ENCODE measurements around the gene SYT1. TPM values are rescaled to one million over a fixed set of nuclear protein-coding genes. Genes with fewer than 3 reads are reported as not detected.

The SYT1 gene
- total and polyA plus RNA-seq, 2 of the 8 experiments (the other 6 are each of a cell fraction or from before 2014, with no cell fraction given), result 11.0 to 34.6 TPM

GRCh38 chr12:79487386-79488110 lies 623.0 kb downstream of the SYT1 start:
- no peak overlapping the region for H2BK5ac ChIP-seq (ENCODE audit: low read depth, low read length)
- 79% methylated on average over 3 of the region's 3 CpGs; no CpG with 5 or more reads in 1 of the 2 experiments for WGBS, 2 experiments (ENCODE audit: extremely low coverage in 1 of 2, insufficient coverage in 1 of 2, insufficient read length in 1 of 2, insufficient replicate concordance in 2 of 2, low coverage in 1 of 2, low lambda C conversion rate in 2 of 2, missing lambda C conversion rate in 1 of 2)
- H3K4ac ChIP-seq (replicated peaks; ENCODE audit: insufficient read length, low read depth, low read length), result no peak overlapping the region
- H3K23me2 ChIP-seq (ENCODE audit: low read depth, low read length), result peaks cover 1% of the 10 kb centered on the region; the same call in 1 of the 2 replicates
- peaks cover 0 to 3% of the 10 kb centered on the region in 2 experiments; a peak in 1 of 4 replicates for H3K9me3 ChIP-seq (ENCODE audit: insufficient read depth in 2 of 2, low read depth in 1 of 2, low read length in 1 of 2)
- no peaks in the 10 kb centered on the region for H3K27me3 ChIP-seq (replicated peaks in 1 of 4; ENCODE audit: control insufficient read depth in 3 of 4, extremely low read depth in 1 of 4, insufficient read depth in 3 of 4, low read length in 3 of 4)
- H3K4me3 ChIP-seq (ENCODE audit: extremely low read depth in 1 of 4, insufficient read depth in 2 of 4, low read depth in 3 of 4, low read length in 4 of 4), result no peak overlapping the region
- H2AFZ ChIP-seq (ENCODE audit: low read length), result no peak overlapping the region
- no peaks in the 10 kb centered on the region for H3K79me2 ChIP-seq (ENCODE audit: control insufficient read depth in 1 of 2, insufficient read depth in 2 of 2, low read length in 2 of 2)
- H2BK12ac ChIP-seq (ENCODE audit: low read depth, low read length), result no peak overlapping the region
- no peak overlapping the region for H3K18ac ChIP-seq (ENCODE audit: extremely low read depth, low read length)
- H4K5ac ChIP-seq (ENCODE audit: insufficient read length, low read depth, low read length), result no peak overlapping the region
- no peak overlapping the region for H3K4me2 ChIP-seq (ENCODE audit: insufficient read depth in 1 of 2, low read depth in 2 of 2, low read length in 2 of 2)
- no peak overlapping the region for H2BK120ac ChIP-seq (replicated peaks; ENCODE audit: low read depth, low read length)
- no peaks in the 10 kb centered on the region for H3K79me1 ChIP-seq (ENCODE audit: low read depth, low read length)
- 0 out of 8 replicates have a peak, but pooled peaks cover 0 to 3% (median 0%) of the 10 kb centered on the region in 4 experiments for H3K36me3 ChIP-seq (ENCODE audit: control insufficient read depth in 2 of 4, insufficient read depth in 4 of 4, low read length in 3 of 4)
- H4K20me1 ChIP-seq (replicated peaks in 1 of 2; ENCODE audit: control insufficient read depth in 1 of 2, insufficient read depth in 2 of 2, low read length in 2 of 2), result no peaks in the 10 kb centered on the region
- no peak overlapping the region for H3K23ac ChIP-seq (ENCODE audit: insufficient read length)
- no peak overlapping the region for H3K9ac ChIP-seq (replicated peaks in 1 of 4; ENCODE audit: extremely low read depth in 1 of 4, low read depth in 3 of 4, low read length in 3 of 4)
- H3K4me1 ChIP-seq (replicated peaks in 1 of 4; ENCODE audit: control insufficient read depth in 3 of 4, insufficient read depth in 4 of 4, low read length in 3 of 4), result peaks cover 0 to 4% (median under 1%) of the 10 kb centered on the region in 4 experiments; a peak in 3 of 7 replicates
- no peak overlapping the region for H4K91ac ChIP-seq (replicated peaks; ENCODE audit: insufficient read length, low read length)
- no peak overlapping the region for H4K8ac ChIP-seq (ENCODE audit: extremely low read depth, insufficient read depth, low read length)
- ChIA-PET CTCF (ENCODE audit: partially characterized antibody) (interaction anchor here (0.9 kb wide), 1 partner anchor 24 kb away, joined by 3 read pairs; no protein-coding TSS in a partner anchor), POLR2A (ENCODE audit: partially characterized antibody) (interaction anchor here (0.5 kb wide), 1 partner anchor 729 kb away, joined by 3 read pairs; no protein-coding TSS in a partner anchor)
- H3K56ac ChIP-seq (replicated peaks; ENCODE audit: insufficient read length, low read depth, low read length), result no peak overlapping the region
- no peak overlapping the region for H2BK20ac ChIP-seq (ENCODE audit: low read length)
- no peak overlapping the region for H3K14ac ChIP-seq (ENCODE audit: insufficient read length)
- no peak overlapping the region for H2AK5ac ChIP-seq (ENCODE audit: low read depth, low read length)
- H3K27ac ChIP-seq (ENCODE audit: low read depth, low read length), result no peak overlapping the region
- no peak for FAIRE-seq
- DNase-seq (ENCODE audit: low read depth in 1 of 2, low spot score in 2 of 2), result no peak
- H2BK15ac ChIP-seq (ENCODE audit: low read length), result no peak overlapping the region
- TF ChIP-seq CHD2 (IDR thresholded peaks at IDR 0.05; ENCODE audit: low read length) (no peak), CBX8 (IDR thresholded peaks at IDR 0.05; ENCODE audit: borderline replicate concordance, low read depth, low read length) (no peak), YY1 (IDR thresholded peaks at IDR 0.05; ENCODE audit: low read depth, low read length) (no peak), BACH1 (IDR thresholded peaks at IDR 0.05; ENCODE audit: low read length) (no peak), GABPA (IDR thresholded peaks at IDR 0.05; ENCODE audit: borderline replicate concordance, insufficient read depth, low read length) (no peak), ATF3 (IDR thresholded peaks at IDR 0.05; ENCODE audit: insufficient read depth, low read depth, low read length) (no peak), RAD21 (IDR thresholded peaks at IDR 0.05 in 1 of 2, conservative IDR thresholded peaks at IDR 0.05 in 1 of 2; ENCODE audit: low read depth in 2 of 2, low read length in 2 of 2) (no peak), EGR1 (IDR thresholded peaks at IDR 0.05; ENCODE audit: borderline replicate concordance, low read depth, low read length) (no peak), EP300 (IDR thresholded peaks at IDR 0.05; ENCODE audit: borderline replicate concordance in 1 of 2, low read depth in 2 of 2, low read length in 2 of 2) (no peak), EZH2 (IDR thresholded peaks at IDR 0.05; ENCODE audit: low read depth, low read length, severe bottlenecking) (no peak), SP4 (IDR thresholded peaks at IDR 0.05; ENCODE audit: low read length) (no peak)

Measured in H1 (cell line).